ENCODE results near the gene TLR10. TPM values are rescaled to one million over a fixed set of nuclear protein-coding genes. Genes with fewer than 3 reads are reported as not detected.
A peak's percentile ranks its signal among the peaks of the same experiment; 100 is the strongest.

TLR10 gene
- total and polyA plus RNA-seq, 2 donors (not counting 3 experiments of a cell fraction or from before 2014, with no cell fraction given), result not detected

DNA sequence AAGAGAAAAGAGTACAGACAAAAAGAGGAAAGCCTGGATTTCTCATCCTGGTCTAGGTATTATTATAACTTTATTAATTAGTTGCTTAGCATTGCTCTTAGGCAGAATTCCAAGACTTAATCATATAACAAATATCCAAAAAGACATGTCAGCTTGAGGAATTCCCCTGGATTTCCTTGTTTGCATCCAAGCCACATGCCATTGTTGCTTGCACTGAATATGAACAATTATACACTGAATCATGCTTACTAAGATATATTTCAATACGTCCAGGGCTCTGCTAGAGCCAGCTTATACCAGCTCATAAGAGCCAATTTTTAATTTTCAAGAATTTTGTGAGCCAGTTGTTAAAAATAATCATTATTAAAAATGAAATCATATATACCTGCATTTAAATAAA is 5.5 kb upstream of the TLR10 start:
- H3K36me3 ChIP-seq (ENCODE audit: control insufficient read depth in 2 of 2, extremely low read depth in 1 of 2, insufficient read depth in 2 of 2, low read length in 2 of 2), result no peaks in the 10 kb centered on the region
- no peak overlapping the region for H3K9ac ChIP-seq (replicated peaks; ENCODE audit: extremely low read depth, insufficient read depth, low read length)
- intact Hi-C loops (cut with micrococcal nuclease) (no loop called here), dilution Hi-C loops (cut with MboI; ENCODE audit: extremely low pct_ligation_motif_present, low sequenced_read_pairs) (no loop called here)
- no peak for TF ChIP-seq POLR2A (IDR thresholded peaks at IDR 0.05; ENCODE audit: low read depth, low read length)
- TF ChIP-seq MYC (IDR thresholded peaks at IDR 0.05; ENCODE audit: low read depth, low read length), result no peak
- TF ChIP-seq, protein P1, sequence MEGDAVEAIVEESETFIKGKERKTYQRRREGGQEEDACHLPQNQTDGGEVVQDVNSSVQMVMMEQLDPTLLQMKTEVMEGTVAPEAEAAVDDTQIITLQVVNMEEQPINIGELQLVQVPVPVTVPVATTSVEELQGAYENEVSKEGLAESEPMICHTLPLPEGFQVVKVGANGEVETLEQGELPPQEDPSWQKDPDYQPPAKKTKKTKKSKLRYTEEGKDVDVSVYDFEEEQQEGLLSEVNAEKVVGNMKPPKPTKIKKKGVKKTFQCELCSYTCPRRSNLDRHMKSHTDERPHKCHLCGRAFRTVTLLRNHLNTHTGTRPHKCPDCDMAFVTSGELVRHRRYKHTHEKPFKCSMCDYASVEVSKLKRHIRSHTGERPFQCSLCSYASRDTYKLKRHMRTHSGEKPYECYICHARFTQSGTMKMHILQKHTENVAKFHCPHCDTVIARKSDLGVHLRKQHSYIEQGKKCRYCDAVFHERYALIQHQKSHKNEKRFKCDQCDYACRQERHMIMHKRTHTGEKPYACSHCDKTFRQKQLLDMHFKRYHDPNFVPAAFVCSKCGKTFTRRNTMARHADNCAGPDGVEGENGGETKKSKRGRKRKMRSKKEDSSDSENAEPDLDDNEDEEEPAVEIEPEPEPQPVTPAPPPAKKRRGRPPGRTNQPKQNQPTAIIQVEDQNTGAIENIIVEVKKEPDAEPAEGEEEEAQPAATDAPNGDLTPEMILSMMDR (IDR thresholded peaks at IDR 0.05; ENCODE audit: extremely low read depth in 1 of 2, insufficient read depth in 1 of 2, low read depth in 1 of 2, low read length in 2 of 2), result no peak
- TF ChIP-seq, protein P2, sequence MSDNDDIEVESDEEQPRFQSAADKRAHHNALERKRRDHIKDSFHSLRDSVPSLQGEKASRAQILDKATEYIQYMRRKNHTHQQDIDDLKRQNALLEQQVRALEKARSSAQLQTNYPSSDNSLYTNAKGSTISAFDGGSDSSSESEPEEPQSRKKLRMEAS (IDR thresholded peaks at IDR 0.05; ENCODE audit: insufficient read depth, insufficient read length), result no peak
- no peaks in the 10 kb centered on the region for H3K79me2 ChIP-seq (ENCODE audit: control insufficient read depth, insufficient read depth, low read length)
- DNase-seq (ENCODE audit: low read depth, low spot score) (peak; percentile 57), FAIRE-seq (peak; percentile 31)
- no TSS peak for BruUV-seq (replicated peaks)
- no peaks in the 10 kb centered on the region for H3K9me3 ChIP-seq (replicated peaks; ENCODE audit: control insufficient read depth, insufficient read depth, low read length)
- no peaks in the 10 kb centered on the region for H3K4me1 ChIP-seq (ENCODE audit: control insufficient read depth, extremely low read depth, insufficient read depth, low read length)
- no peaks in the 10 kb centered on the region for H4K20me1 ChIP-seq (replicated peaks; ENCODE audit: control insufficient read depth, extremely low read depth, insufficient read depth, low read length)
- H3K27me3 ChIP-seq (ENCODE audit: control insufficient read depth in 2 of 2, insufficient read depth in 2 of 2, low read length in 2 of 2), result no peaks in the 10 kb centered on the region
- CTCF ChIA-PET, result interaction anchor here (0.7 to 2.4 kb wide), 2 partner anchors 12 to 17 kb away, joined by 3 to 15 read pairs; partner anchors contain the start of gene TLR1
- H2AFZ ChIP-seq (ENCODE audit: low read depth, low read length), result no peak overlapping the region
- H3K4me2 ChIP-seq (ENCODE audit: insufficient read depth, low read length), result no peak overlapping the region
- no peak overlapping the region for H3K27ac ChIP-seq (ENCODE audit: insufficient read depth, low read depth, low read length)
- H3K9me1 ChIP-seq (replicated peaks; ENCODE audit: control insufficient read depth, extremely low read depth, insufficient read depth, low read length), result no peaks in the 10 kb centered on the region
- H3K4me3 ChIP-seq (replicated peaks in 1 of 3; ENCODE audit: insufficient read depth in 1 of 3, low read depth in 1 of 3, low read length in 3 of 3), result no peak overlapping the region
- POLR2A ChIA-PET, result interaction anchor here (0.6 kb wide), 1 partner anchor 82 kb away, joined by 5 read pairs; no protein-coding TSS in a partner anchor

- no peaks in the 10 kb centered on the region for H3K9me3 ChIP-seq (replicated peaks; ENCODE audit: control insufficient read depth, insufficient read depth, low read length)
- no peaks in the 10 kb centered on the region for H3K9me1 ChIP-seq (replicated peaks; ENCODE audit: control insufficient read depth, extremely low read depth, insufficient read depth, low read length)
- H3K4me2 ChIP-seq (ENCODE audit: insufficient read depth, low read length), result no peak overlapping the region
- H3K9ac ChIP-seq (replicated peaks; ENCODE audit: extremely low read depth, insufficient read depth, low read length), result no peak overlapping the region
- H3K27me3 ChIP-seq (ENCODE audit: control insufficient read depth in 2 of 2, insufficient read depth in 2 of 2, low read length in 2 of 2), result no peaks in the 10 kb centered on the region
- no peak overlapping the region for H3K27ac ChIP-seq (ENCODE audit: insufficient read depth, low read depth, low read length)
- no TSS peak for BruUV-seq (replicated peaks)
- intact Hi-C loops (cut with micrococcal nuclease) (no loop called here), dilution Hi-C loops (cut with MboI; ENCODE audit: extremely low pct_ligation_motif_present, low sequenced_read_pairs) (no loop called here)
- ChIA-PET CTCF (no interaction called here), POLR2A (no interaction called here)
- DNase-seq (ENCODE audit: low read depth, low spot score) (no peak), FAIRE-seq (no peak)
- H3K4me1 ChIP-seq (ENCODE audit: control insufficient read depth, extremely low read depth, insufficient read depth, low read length), result no peaks in the 10 kb centered on the region
- no peak for TF ChIP-seq MYC (IDR thresholded peaks at IDR 0.05; ENCODE audit: low read depth, low read length)
- TF ChIP-seq GATA2 (IDR thresholded peaks at IDR 0.05; ENCODE audit: insufficient read depth, insufficient read length, low read depth, low read length), result no peak
- TF ChIP-seq EZH2 (IDR thresholded peaks at IDR 0.05; ENCODE audit: borderline replicate concordance, low read depth, low read length, severe bottlenecking), result no peak
- TF ChIP-seq FOS (IDR thresholded peaks at IDR 0.05; ENCODE audit: borderline replicate concordance, insufficient read depth, low read length), result no peak
- TF ChIP-seq, protein P1 (IDR thresholded peaks at IDR 0.05; ENCODE audit: extremely low read depth in 1 of 2, insufficient read depth in 1 of 2, low read depth in 1 of 2, low read length in 2 of 2), result no peak
- no peak for TF ChIP-seq POLR2A (IDR thresholded peaks at IDR 0.05; ENCODE audit: low read depth, low read length)
- TF ChIP-seq POLR2AphosphoS5 (IDR thresholded peaks at IDR 0.05; ENCODE audit: insufficient read depth, low read depth, low read length), result no peak
- TF ChIP-seq JUN (IDR thresholded peaks at IDR 0.05; ENCODE audit: borderline replicate concordance, insufficient read depth, insufficient read length, low read depth), result no peak
- TF ChIP-seq, protein P2 (IDR thresholded peaks at IDR 0.05; ENCODE audit: insufficient read depth, insufficient read length), result no peak
- no peaks in the 10 kb centered on the region for H3K79me2 ChIP-seq (ENCODE audit: control insufficient read depth, insufficient read depth, low read length)
- H3K4me3 ChIP-seq (replicated peaks in 1 of 3; ENCODE audit: insufficient read depth in 1 of 3, low read depth in 1 of 3, low read length in 3 of 3), result no peak overlapping the region
- no peaks in the 10 kb centered on the region for H4K20me1 ChIP-seq (replicated peaks; ENCODE audit: control insufficient read depth, extremely low read depth, insufficient read depth, low read length)
- H2AFZ ChIP-seq (ENCODE audit: low read depth, low read length), result no peak overlapping the region
- no peaks in the 10 kb centered on the region for H3K36me3 ChIP-seq (ENCODE audit: control insufficient read depth in 2 of 2, extremely low read depth in 1 of 2, insufficient read depth in 2 of 2, low read length in 2 of 2)
Measured at GRCh38 chr4:38787693-38788092, 4.9 kb upstream of the TLR10 start.

All from endothelial cell of umbilical vein (primary cell).